GM18870 (cell line): ENCODE results near the gene ALDH3B2.
"Not testable (repeated sequence)": the region's sequence is repeated elsewhere in the genome, so short reads cannot be mapped to it uniquely, and the experiment has no call there.

ENCODE experiments used
- ATAC-seq: cut with Tn5 transposase; IDR thresholded peaks from one replicate; pipeline ENCODE4 v1.9.1; 2021; ENCODE audit warnings: moderate library complexity; ENCODE audit not compliant: unreplicated experiment

ALDH3B2 gene

GRCh38 chr11:67645521-67646461 is 28.6 kb downstream of the ALDH3B2 start:
- no peak for ATAC-seq

GRCh38 chr11:67644472-67645418 is 29.7 kb downstream of the ALDH3B2 start:
- no peak for ATAC-seq

GRCh38 chr11:67644042-67644441 is 30.4 kb downstream of the ALDH3B2 start:
- ATAC-seq = no peak

- ATAC-seq = no peak
Observed at GRCh38 chr11:67642173-67643120, 32.0 kb downstream of the ALDH3B2 start.

GRCh38 chr11:67641338-67642172 is 32.9 kb downstream of the ALDH3B2 start:
- no peak for ATAC-seq

- no peak for ATAC-seq
Observed at GRCh38 chr11:67640758-67641337, 33.6 kb downstream of the ALDH3B2 start.

- ATAC-seq = no peak
Observed at GRCh38 chr11:67640021-67640757, 34.2 kb downstream of the ALDH3B2 start.

GRCh38 chr11:67639438-67639859 is 35.0 kb downstream of the ALDH3B2 start, which contains the start of gene TBX10:
Gene TBX10, minus strand, starts transcription at chr11:67639763. Its CDS starts 291 bp downstream, at chr11:67639472.
- no peak for ATAC-seq

- ATAC-seq = no peak
Observed at GRCh38 chr11:67638535-67639437, 35.6 kb downstream of the ALDH3B2 start.

GRCh38 chr11:67637441-67637840 is 37.0 kb downstream of the ALDH3B2 start:
- not testable (repeated sequence) for ATAC-seq

GRCh38 chr11:67636962-67637361 is 37.5 kb downstream of the ALDH3B2 start:
- no peak for ATAC-seq

- no peak for ATAC-seq
Observed at GRCh38 chr11:67635231-67635521, 39.2 kb downstream of the ALDH3B2 start.

GRCh38 chr11:67634366-67635230 is 39.8 kb downstream of the ALDH3B2 start:
- no peak for ATAC-seq

GRCh38 chr11:67633758-67634365 is 40.6 kb downstream of the ALDH3B2 start:
- no peak for ATAC-seq

- ATAC-seq = no peak
Observed at GRCh38 chr11:67632982-67633755, 41.3 kb downstream of the ALDH3B2 start.
